ENCODE measurements around the gene PPP2R5C. TPM values are rescaled to one million over a fixed set of nuclear protein-coding genes. Genes with fewer than 3 reads are reported as not detected.

Gene PPP2R5C
- total and polyA plus RNA-seq, 2 donors from 2014 or later, result 65.6 to 129 TPM

DNA sequence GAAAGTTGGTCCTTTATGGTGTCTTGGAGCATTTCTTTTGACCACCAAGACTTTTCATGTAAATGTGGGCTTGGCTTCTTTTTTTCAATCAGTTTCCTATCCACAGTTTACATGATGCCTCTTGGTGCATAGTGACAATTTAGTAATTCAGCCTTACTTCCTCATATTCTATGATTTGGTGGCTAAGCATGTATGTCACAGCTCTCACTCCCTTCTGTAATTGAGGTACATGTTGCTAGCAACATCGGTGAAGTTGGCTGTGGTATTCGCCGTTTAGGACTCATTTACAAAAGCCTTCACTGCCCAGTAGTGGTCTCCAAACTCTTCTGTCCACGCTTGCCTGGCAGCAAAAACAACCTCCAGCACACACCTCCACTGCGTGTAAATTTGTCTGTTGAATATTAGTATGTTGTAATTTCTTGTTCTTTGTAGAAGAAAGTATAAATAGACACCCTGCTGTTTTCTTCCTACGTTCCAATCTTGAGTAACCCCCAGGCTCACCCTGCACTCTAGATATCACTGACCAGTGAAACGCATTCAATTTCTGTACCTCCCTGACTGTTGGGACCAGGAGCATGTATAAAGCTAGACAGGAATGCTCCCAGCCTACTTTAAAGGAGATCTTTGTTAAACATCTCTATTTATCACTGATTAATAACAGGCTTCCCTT, 90.4 kb downstream of the PPP2R5C start:
- Histone ChIP-seq H3K4me3 (ENCODE audit: low read length in 3 of 3) (no peak overlapping the region), H3K9me3 (ENCODE audit: control insufficient read depth in 2 of 3, insufficient read depth in 1 of 3, low read length in 3 of 3) (no peaks in the 10 kb centered on the region), H3K36me3 (ENCODE audit: control insufficient read depth in 2 of 3, insufficient read depth in 3 of 3, low read length in 3 of 3) (no peaks in the 10 kb centered on the region), H3K9ac (ENCODE audit: low read length in 3 of 3) (no peak overlapping the region), H3K4me1 (ENCODE audit: control insufficient read depth in 2 of 3, insufficient read depth in 2 of 3, low read depth in 1 of 3, low read length in 3 of 3) (peaks cover 0 to 7% (median 0%) of the 10 kb centered on the region in 3 donors), H3K27me3 (ENCODE audit: control insufficient read depth, insufficient read depth, low read length) (no peaks in the 10 kb centered on the region), H3K27ac (ENCODE audit: low read depth in 2 of 2, low read length in 2 of 2) (no peak overlapping the region)
- TF ChIP-seq, protein P1, sequence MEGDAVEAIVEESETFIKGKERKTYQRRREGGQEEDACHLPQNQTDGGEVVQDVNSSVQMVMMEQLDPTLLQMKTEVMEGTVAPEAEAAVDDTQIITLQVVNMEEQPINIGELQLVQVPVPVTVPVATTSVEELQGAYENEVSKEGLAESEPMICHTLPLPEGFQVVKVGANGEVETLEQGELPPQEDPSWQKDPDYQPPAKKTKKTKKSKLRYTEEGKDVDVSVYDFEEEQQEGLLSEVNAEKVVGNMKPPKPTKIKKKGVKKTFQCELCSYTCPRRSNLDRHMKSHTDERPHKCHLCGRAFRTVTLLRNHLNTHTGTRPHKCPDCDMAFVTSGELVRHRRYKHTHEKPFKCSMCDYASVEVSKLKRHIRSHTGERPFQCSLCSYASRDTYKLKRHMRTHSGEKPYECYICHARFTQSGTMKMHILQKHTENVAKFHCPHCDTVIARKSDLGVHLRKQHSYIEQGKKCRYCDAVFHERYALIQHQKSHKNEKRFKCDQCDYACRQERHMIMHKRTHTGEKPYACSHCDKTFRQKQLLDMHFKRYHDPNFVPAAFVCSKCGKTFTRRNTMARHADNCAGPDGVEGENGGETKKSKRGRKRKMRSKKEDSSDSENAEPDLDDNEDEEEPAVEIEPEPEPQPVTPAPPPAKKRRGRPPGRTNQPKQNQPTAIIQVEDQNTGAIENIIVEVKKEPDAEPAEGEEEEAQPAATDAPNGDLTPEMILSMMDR (IDR thresholded peaks at IDR 0.05; ENCODE audit: borderline replicate concordance, extremely low read depth, insufficient read depth), result no peak
- DNase-seq (no peak), FAIRE-seq (no peak)
- intact Hi-C loops (cut with DNase I), result no loop called here

DNA sequence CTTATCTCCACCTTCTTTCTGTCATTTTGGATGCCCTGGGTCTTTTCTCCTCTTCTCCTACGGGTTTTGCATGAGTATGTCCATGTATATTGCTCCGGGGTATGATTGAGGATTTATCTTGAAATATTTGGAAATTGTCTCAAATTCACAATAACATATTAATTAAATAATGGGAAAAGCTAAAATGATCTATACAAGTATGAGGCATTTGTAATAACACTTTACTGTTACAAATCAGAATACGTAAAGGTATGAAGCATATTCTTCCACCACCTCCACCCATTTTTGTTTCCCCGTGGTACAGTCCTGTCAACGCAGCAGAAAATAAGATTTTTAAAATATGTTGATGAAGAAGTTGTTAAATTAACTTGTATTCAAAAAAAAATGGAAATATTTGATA, 91.3 kb downstream of the PPP2R5C start:
- Histone ChIP-seq H3K27ac (ENCODE audit: low read depth in 2 of 2, low read length in 2 of 2) (no peak overlapping the region), H3K36me3 (ENCODE audit: control insufficient read depth in 2 of 3, insufficient read depth in 3 of 3, low read length in 3 of 3) (peaks cover 0 to 5% (median 0%) of the 10 kb centered on the region in 3 donors), H3K27me3 (ENCODE audit: control insufficient read depth, insufficient read depth, low read length) (no peaks in the 10 kb centered on the region), H3K9me3 (ENCODE audit: control insufficient read depth in 2 of 3, insufficient read depth in 1 of 3, low read length in 3 of 3) (no peaks in the 10 kb centered on the region), H3K9ac (ENCODE audit: low read length in 3 of 3) (no peak overlapping the region), H3K4me1 (ENCODE audit: control insufficient read depth in 2 of 3, insufficient read depth in 2 of 3, low read depth in 1 of 3, low read length in 3 of 3) (peaks cover 0 to 7% (median 0%) of the 10 kb centered on the region in 3 donors), H3K4me3 (ENCODE audit: low read length in 3 of 3) (no peak overlapping the region)
- TF ChIP-seq, protein P1 (IDR thresholded peaks at IDR 0.05; ENCODE audit: borderline replicate concordance, extremely low read depth, insufficient read depth), result no peak
- FAIRE-seq (no peak), DNase-seq (no peak)
- intact Hi-C loops (cut with DNase I), result no loop called here

DNA sequence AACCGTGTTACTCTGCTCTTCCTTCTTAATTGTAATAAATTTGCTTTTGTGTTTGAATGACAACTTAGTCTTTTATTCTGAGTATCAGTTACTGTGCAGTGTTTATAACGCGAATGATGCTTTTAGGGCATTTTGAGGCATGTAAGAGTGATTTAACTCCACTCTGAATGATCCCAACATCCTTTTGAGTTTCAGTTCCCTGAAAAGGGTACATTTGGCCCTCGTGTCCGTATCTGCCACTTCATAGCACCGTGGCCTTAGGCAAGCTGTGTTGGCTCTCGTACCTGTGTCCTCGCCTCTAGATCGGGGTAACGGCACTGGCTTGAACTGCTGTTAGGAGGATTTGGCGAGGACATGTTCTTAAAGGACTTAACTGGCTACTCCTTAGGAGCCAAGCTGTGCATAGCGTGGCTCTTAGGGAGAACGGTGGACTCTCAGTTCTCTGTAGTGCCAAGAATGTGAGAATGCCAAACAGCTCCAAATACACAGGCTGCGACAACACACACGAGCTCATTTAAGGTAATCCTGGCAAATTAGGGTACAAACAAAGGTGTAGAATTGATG, 92.0 kb downstream of the PPP2R5C start:
- DNase-seq (no peak), FAIRE-seq (no peak)
- TF ChIP-seq, protein P1 (IDR thresholded peaks at IDR 0.05; ENCODE audit: borderline replicate concordance, extremely low read depth, insufficient read depth), result no peak

More for the DNA sequence above, 92.0 kb downstream of the PPP2R5C start:
- Histone ChIP-seq H3K27me3 (ENCODE audit: control insufficient read depth, insufficient read depth, low read length) (no peaks in the 10 kb centered on the region), H3K27ac (ENCODE audit: low read depth in 2 of 2, low read length in 2 of 2) (no peak overlapping the region), H3K4me1 (ENCODE audit: control insufficient read depth in 2 of 3, insufficient read depth in 2 of 3, low read depth in 1 of 3, low read length in 3 of 3) (peaks cover 0 to 7% (median 0%) of the 10 kb centered on the region in 3 donors), H3K4me3 (ENCODE audit: low read length in 3 of 3) (no peak overlapping the region), H3K36me3 (ENCODE audit: control insufficient read depth in 2 of 3, insufficient read depth in 3 of 3, low read length in 3 of 3) (peaks cover 0 to 5% (median 0%) of the 10 kb centered on the region in 3 donors), H3K9ac (ENCODE audit: low read length in 3 of 3) (no peak overlapping the region), H3K9me3 (ENCODE audit: control insufficient read depth in 2 of 3, insufficient read depth in 1 of 3, low read length in 3 of 3) (no peaks in the 10 kb centered on the region)
- intact Hi-C loops (cut with DNase I), result no loop called here

Measured in kidney (tissue), 14 donors.